GM19463 (cell line): ENCODE results near the gene PARP4.
"Not testable (repeated sequence)": the region's sequence is repeated elsewhere in the genome, so short reads cannot be mapped to it uniquely, and the experiment has no call there.

Source experiments
- ATAC-seq: cut with Tn5 transposase; IDR thresholded peaks from one replicate; pipeline ENCODE4 v1.9.1; 2021; ENCODE audit warnings: mild to moderate bottlenecking, moderate library complexity; ENCODE audit not compliant: unreplicated experiment

PARP4 gene

GRCh38 chr13:24454056-24454455, 58.5 kb downstream of the PARP4 start:
- ATAC-seq, result no peak

- no peak for ATAC-seq
Measured at GRCh38 chr13:24452044-24452443, 60.5 kb downstream of the PARP4 start.

GRCh38 chr13:24450530-24450929, 62.0 kb downstream of the PARP4 start:
- no peak for ATAC-seq

GRCh38 chr13:24444851-24445250, 67.7 kb downstream of the PARP4 start:
- ATAC-seq, result not testable (repeated sequence)

GRCh38 chr13:24443366-24443765, 69.2 kb downstream of the PARP4 start:
- ATAC-seq, result no peak

- not testable (repeated sequence) for ATAC-seq
Measured at GRCh38 chr13:24426045-24426444, 86.5 kb downstream of the PARP4 start.

GRCh38 chr13:24419668-24420067, 92.9 kb downstream of the PARP4 start:
- not testable (repeated sequence) for ATAC-seq

GRCh38 chr13:24407844-24408243, 104.7 kb downstream of the PARP4 start:
- no peak for ATAC-seq

DNA sequence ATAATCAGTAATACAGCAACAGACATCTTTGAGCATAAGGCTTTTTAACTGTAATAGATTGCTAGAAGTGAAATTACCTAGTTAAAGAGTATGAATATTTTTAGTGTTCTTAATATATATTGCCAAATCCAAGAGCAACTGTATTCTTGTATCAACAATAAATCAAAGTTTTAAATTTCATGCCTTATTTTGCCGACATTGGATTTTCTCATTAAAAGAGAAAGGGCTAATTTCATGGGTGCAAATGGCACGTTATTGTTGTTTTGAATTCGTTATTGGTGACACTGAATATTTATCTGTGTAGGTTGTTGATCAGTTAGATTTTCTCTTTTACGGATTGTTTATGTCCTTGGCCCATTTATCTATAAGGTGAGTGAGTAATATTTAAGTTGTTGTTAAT, 106.1 kb downstream of the PARP4 start:
- no peak for ATAC-seq

DNA sequence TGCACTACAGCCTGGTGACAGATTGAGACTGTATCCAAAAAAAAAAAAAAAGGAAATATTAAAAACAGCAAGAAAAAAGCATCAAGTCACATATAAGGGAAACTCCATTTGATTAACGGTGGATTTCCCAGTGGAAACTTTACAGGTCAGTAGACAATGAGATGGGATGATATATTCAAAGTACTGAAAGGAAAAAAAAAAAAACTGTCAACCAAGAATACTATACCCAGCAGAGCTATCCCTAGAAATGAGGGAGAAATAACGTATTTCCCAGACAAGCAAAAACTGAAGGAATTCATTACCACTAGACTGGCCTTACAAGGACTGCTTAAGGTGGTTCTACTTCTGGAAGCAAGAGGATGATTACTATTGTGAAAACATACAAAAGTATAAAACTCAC, 115.8 kb downstream of the PARP4 start:
- ATAC-seq, result no peak

- ATAC-seq, result no peak
Measured at GRCh38 chr13:24392972-24393371, 119.6 kb downstream of the PARP4 start.

DNA sequence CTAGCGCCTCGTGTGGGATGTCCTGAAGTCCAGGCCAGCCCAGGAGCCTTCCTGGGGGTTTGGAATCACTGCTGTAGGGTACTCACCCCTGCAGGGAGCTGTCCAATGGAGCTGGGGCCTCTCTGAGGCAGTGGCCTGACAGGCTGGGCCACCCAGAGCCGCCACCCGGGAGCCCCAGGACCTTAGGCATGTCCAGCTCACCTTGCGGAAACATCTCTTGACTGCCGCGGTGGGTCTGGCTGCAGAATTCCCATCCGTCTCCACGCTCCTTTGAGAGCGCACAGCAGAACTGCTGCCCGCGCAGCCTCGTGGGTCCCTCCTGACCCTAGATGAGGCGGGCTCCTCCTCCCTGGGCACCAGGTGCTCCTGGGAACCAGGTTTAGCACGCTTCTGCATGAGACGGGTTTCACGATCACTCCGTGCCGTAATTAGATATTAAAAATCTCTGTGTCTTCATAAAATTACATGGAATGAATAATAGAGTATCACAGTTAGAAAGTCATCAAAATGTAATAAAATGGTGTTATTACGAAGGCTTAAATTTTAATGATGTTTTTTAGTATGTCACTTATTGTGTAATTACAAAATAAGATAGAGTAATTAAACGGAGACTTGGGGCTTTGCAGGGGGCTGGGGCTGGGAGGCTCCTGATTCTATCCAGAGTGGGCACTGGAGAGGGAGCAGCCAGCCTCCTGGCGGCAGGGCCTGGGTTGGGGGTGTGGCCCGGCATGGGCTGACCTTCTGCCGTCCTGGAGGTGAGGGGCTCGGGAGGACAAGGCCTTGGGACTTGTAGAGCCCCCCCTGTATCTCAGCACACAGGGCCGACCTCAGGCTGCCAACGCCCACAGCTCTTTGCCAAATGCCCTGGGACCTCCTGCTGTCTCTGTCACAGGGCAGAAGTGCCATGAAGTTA, 120.6 kb downstream of the PARP4 start:
- ATAC-seq, result not testable (repeated sequence)

GRCh38 chr13:24390795-24391194, 121.8 kb downstream of the PARP4 start:
- not testable (repeated sequence) for ATAC-seq

DNA sequence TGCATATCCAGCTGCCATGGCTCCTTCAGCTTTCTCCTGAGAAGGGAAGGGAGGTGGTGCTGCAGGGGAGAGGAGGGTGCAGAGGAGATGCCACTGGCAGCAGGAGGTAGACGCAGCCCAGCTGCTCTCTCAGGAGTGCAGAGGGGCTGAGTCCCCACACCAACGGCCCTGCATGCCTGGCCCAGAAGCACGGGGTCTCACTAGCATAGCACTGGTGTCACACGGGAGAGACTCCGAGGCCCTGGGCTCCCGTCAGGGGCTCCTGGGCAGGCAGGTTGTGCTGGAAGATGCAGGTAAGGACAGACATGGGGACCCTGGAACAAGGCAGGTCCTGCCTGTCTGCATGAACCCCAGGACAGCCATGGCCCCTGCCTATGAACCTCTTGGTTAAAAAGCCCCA, 123.1 kb downstream of the PARP4 start:
- ATAC-seq, result no peak

DNA sequence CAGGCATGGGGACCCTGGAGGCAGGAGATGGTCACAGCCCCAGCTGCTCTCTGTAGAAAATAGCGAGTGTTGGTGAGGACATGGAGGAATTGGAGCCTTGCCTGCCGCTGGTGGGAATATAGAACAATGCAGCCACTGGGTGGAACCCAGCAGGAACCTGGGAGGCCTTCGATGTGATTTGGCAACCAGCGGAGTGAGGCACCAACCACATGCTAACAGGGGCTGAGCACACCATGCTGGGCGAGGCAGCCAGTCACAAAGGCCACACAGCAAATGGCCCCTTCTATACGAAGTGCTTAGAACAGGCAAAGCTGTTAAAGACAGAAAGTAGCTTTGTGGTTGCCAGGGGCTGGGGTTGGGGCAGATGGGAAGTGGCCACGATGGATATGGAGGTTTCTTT, 123.8 kb downstream of the PARP4 start:
- not testable (repeated sequence) for ATAC-seq

DNA sequence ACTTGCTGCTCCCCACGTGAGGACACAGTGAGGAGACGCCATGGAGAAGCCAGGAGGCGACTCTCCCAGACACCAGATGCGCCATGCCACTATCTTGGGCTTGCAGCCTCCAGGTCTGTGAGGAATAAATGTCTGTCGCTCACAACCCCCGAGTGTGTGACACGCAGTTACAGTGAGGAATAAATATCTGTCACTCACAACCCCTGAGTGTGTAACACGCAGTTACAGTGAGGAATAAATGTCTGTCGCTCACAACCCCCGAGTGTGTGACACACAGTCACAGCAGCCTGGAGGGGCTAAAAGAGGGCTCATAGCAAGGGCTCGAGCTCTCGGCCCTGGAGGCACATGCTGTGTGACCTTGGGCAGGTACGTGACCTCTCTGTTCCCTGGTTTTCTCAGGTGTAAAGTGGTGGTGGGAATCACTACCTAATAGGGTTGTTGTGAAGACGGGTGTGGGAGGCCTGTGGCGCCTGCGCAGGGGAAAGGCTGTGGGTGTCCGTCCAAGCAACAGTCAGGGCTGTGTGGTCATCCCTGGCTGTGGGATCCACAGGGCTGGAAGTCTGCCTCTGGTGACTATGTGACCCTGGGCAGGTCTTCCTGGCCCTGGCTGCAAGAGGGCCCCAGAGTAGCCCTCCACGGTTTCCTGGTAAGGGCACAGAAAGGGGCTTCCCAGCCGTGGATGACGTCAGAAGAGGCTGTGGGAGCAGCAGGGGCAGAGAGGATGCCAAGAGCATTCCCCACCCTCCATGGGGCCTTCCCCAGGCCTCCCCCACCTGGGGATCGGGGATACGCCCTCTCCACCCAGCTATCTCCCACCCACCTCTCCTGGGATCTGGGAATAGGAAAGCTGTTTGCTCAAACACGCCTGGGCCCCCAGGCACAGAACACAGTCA, 125.5 kb downstream of the PARP4 start:
- ATAC-seq, result no peak

GRCh38 chr13:24385902-24386301, 126.7 kb downstream of the PARP4 start:
- no peak for ATAC-seq

- ATAC-seq, result not testable (repeated sequence)
Measured at GRCh38 chr13:24384946-24385345, 127.6 kb downstream of the PARP4 start.

GRCh38 chr13:24384091-24384490, 128.5 kb downstream of the PARP4 start:
- ATAC-seq, result not testable (repeated sequence)

DNA sequence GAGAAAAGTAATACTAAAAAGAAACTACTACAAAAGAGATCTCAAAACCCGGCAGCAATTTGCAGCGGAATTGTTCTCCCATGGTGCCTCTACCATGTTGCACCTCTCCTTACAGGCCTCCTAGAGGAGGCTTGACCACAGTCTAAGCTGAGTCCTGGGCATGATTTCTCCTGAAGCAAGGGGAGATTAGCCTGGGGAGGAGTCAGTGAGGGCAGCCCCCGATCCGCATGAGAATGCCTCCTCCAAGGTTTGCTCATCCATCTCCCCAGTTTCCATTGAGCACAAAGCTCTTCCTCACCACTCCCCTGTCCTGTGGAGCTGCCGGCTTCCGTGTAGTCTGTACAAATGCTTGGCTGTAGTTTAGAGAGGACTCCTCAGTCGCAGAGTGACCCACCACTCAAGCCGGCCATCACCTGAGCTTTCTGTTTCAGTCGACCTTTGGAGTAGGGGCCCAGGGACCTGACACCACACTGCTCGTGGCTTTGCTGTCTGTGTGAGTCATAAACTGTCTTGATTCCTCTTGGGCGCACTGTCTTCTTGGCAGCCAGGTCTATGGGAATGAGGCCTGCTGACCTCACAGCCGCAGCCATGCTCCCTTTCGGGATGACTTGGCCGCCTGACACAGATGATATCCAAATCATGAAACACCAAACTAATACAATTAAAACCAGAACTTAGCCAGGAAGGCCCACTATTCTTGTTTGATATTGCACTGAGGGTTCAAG, 130.9 kb downstream of the PARP4 start:
- no peak for ATAC-seq

DNA sequence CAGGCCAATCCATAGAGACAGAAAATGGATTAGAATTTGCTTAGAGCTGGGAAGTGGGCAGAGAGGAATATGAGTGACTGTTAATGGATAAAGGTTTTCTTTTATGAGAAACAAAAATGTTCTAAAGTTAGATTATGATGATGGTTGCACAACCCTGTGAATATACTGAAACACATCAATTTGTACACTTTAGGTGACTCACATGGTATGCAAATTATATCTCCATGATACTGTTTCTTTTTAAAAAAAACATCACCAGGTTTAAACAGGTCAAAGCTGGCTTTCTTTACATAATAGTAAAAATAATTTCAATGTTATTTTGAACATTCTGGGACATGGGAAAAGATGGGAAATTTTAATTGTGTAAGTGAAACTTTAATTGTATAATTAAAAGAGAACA, 131.7 kb downstream of the PARP4 start:
- ATAC-seq, result not testable (repeated sequence)
